HepG2 (cell line): ENCODE data around the gene CHL1. TPM values are rescaled to one million over a fixed set of nuclear protein-coding genes. Genes with fewer than 3 reads are reported as not detected.

Source experiments
- ATAC-seq: fragments of 200-7000 bp; cut with Tn5 transposase; 3 replicates; pipeline ENCODE4 v1.9.1; 2020; ENCODE audit warnings: mild to moderate bottlenecking, moderate library complexity
- BruUV-seq: library from RNA; stranded (reverse); fragments of 400-500 nt; replicated peaks from 2 replicates; lab custom pipeline; 2021; lab: Mats Ljungman, UMichigan
- CTCF ChIA-PET: fragments of 300-600 bp; formaldehyde crosslinking; extraction: SDS; loops from one replicate; lab custom pipeline; 2021; ENCODE audit warnings: low total read pairs, inconsistent platforms, low intra/inter-chr PET ratio; lab: Yijun Ruan, JAX
- POLR2A ChIA-PET: fragments of 350-600 bp; sonication (Branson Sonifier 250); formaldehyde crosslinking; loops from one replicate; lab custom pipeline; 2020; ENCODE audit warnings: antibody characterized with exemption, inconsistent platforms; lab: Yijun Ruan, JAX
- DNase-seq: peaks from one replicate; pipeline ENCODE4 v3.0.0-alpha.2; 2015; ENCODE audit warnings: low spot score
- FAIRE-seq: peaks from 3 replicates; lab custom pipeline; 2011; peaks lifted over from hg19 to GRCh38; lab: Jason Lieb, UNC
- H2AFZ ChIP-seq: one replicate; pipeline ENCODE4 v1.6.1; 2011; ENCODE audit warnings: low read length, inconsistent platforms
- H3K27ac ChIP-seq: fragments of 300-600 bp; 3 replicates; pipeline ENCODE4 v1.8.0; 2011; ENCODE audit warnings: mixed run types, mild to moderate bottlenecking, mixed read lengths, low read length, inconsistent platforms; ENCODE audit not compliant: insufficient read depth; ENCODE audit errors: extremely low read length
- H3K27me3 ChIP-seq, 2 experiments: fragments of 200-600 bp in 1 of 2; 2 replicates in 1 of 2; 3 replicates in 1 of 2; pipeline versions ENCODE4 v1.6.0 to v1.8.0; 2011; ENCODE audit warnings: low read length in 2 of 2, mild to moderate bottlenecking in 2 of 2, moderate library complexity in 2 of 2, inconsistent platforms in 1 of 2; ENCODE audit not compliant: insufficient read depth in 2 of 2, control insufficient read depth in 1 of 2
- H3K36me3 ChIP-seq, 2 experiments: fragments of 200-600 bp in 1 of 2; replicated peaks in 1 of 2; 2 replicates in 1 of 2; 3 replicates in 1 of 2; pipeline versions ENCODE4 v1.5.1 to v1.8.0; 2011; ENCODE audit warnings: low read length in 2 of 2, inconsistent platforms in 1 of 2; ENCODE audit not compliant: insufficient read depth in 2 of 2, control insufficient read depth in 1 of 2
- H3K4me1 ChIP-seq: 2 replicates; pipeline ENCODE4 v1.5.1; 2012; ENCODE audit warnings: low read length, inconsistent platforms; ENCODE audit not compliant: insufficient read depth
- H3K4me2 ChIP-seq: 2 replicates; pipeline ENCODE4 v1.6.0; 2011; ENCODE audit warnings: low read depth, low read length, inconsistent platforms
- H3K4me3 ChIP-seq, 3 experiments: fragments of 200-600 bp in 1 of 3; sonication (generic), shearing (Covaris generic) in 1 of 3; replicated peaks in 1 of 3; 2 replicates each; pipeline ENCODE4 v1.5.1; 2011 to 2016; ENCODE audit warnings: low read length in 3 of 3, inconsistent platforms in 2 of 3, low read depth in 2 of 3, mild to moderate bottlenecking in 2 of 3, control low read depth in 1 of 3, mixed read lengths in 1 of 3; ENCODE audit not compliant: insufficient read depth in 1 of 3
- H3K79me2 ChIP-seq: one replicate; pipeline ENCODE4 v1.6.1; 2011; ENCODE audit warnings: low read length, inconsistent platforms; ENCODE audit not compliant: insufficient read depth
- H3K9ac ChIP-seq: 2 replicates; pipeline ENCODE4 v1.6.0; 2011; ENCODE audit warnings: mild to moderate bottlenecking, low read depth, low read length, inconsistent platforms; ENCODE audit not compliant: insufficient read depth
- H3K9me3 ChIP-seq: 2 replicates; pipeline ENCODE4 v1.5.1; 2012; ENCODE audit warnings: mild to moderate bottlenecking, low read length
- H4K20me1 ChIP-seq: 2 replicates; pipeline ENCODE4 v1.6.0; 2011; ENCODE audit warnings: inconsistent platforms, mild to moderate bottlenecking, low read length, moderate library complexity; ENCODE audit not compliant: insufficient read depth
- AGO2 ChIP-seq: fragments of 200-400 bp; formaldehyde crosslinking; optimal IDR thresholded peaks from 2 replicates; pipeline ENCODE3; 2017; ENCODE audit warnings: mild to moderate bottlenecking, low read depth, low read length, moderate library complexity
- HNF1A ChIP-seq, 2 experiments: sonication (generic) in 1 of 2; formaldehyde crosslinking in 1 of 2; IDR thresholded peaks; 2 replicates each; pipeline versions ENCODE4 v1.4.0 to v1.6.1; 2016 to 2020; ENCODE audit warnings: borderline replicate concordance in 1 of 2, low read depth in 1 of 2, mild to moderate bottlenecking in 1 of 2, missing genetic modification reagents in 1 of 2
- HNF4G ChIP-seq, 2 experiments: sonication (generic) in 1 of 2; formaldehyde crosslinking in 1 of 2; IDR thresholded peaks; 2 replicates each; pipeline versions ENCODE4 v1.4.0 to v1.6.1; 2011 to 2020; ENCODE audit warnings: borderline replicate concordance in 2 of 2, low read depth in 2 of 2, mild to moderate bottlenecking in 2 of 2, low read length in 1 of 2, missing genetic modification reagents in 1 of 2, moderate library complexity in 1 of 2
- KDM5B ChIP-seq: sonication (generic); formaldehyde crosslinking; IDR thresholded peaks from 2 replicates; pipeline ENCODE4 v1.4.0; 2020; ENCODE audit warnings: missing genetic modification reagents, mild to moderate bottlenecking, borderline replicate concordance
- LBX2 ChIP-seq: sonication (generic); formaldehyde crosslinking; IDR thresholded peaks from 2 replicates; pipeline ENCODE4 v1.5.0; 2020; ENCODE audit warnings: missing genetic modification reagents, mild to moderate bottlenecking, borderline replicate concordance
- LRRFIP1 ChIP-seq: sonication (generic); formaldehyde crosslinking; conservative IDR thresholded peaks from 2 replicates; pipeline ENCODE4 v1.4.0; 2020; ENCODE audit warnings: missing genetic modification reagents
- SP4 ChIP-seq: sonication (generic); formaldehyde crosslinking; IDR thresholded peaks from 2 replicates; pipeline ENCODE4 v1.8.1; 2023; ENCODE audit warnings: mild to moderate bottlenecking, missing genetic modification reagents
- TFE3 ChIP-seq: IDR thresholded peaks from 2 replicates; pipeline ENCODE4 v1.6.1; 2016
- ZNF124 ChIP-seq: sonication (generic); formaldehyde crosslinking; IDR thresholded peaks from 2 replicates; pipeline ENCODE4 v1.4.0; 2020; ENCODE audit warnings: missing genetic modification reagents
- ZNF235 ChIP-seq: sonication (generic); formaldehyde crosslinking; IDR thresholded peaks from 2 replicates; pipeline ENCODE4 v1.8.1; 2023; ENCODE audit warnings: mild to moderate bottlenecking, missing genetic modification reagents, borderline replicate concordance
- ZNF34 ChIP-seq: sonication (generic); formaldehyde crosslinking; IDR thresholded peaks from 2 replicates; pipeline ENCODE4 v1.4.0; 2020; ENCODE audit warnings: mild to moderate bottlenecking, missing genetic modification reagents, borderline replicate concordance
- ZNF569 ChIP-seq: sonication (generic); formaldehyde crosslinking; IDR thresholded peaks from 2 replicates; pipeline ENCODE4 v1.5.0; 2020; ENCODE audit warnings: mild to moderate bottlenecking, missing genetic modification reagents, moderate library complexity, borderline replicate concordance
- WGBS: methylation state at CpG from one replicate; pipeline ENCODE4 v1.1.6; 2017; ENCODE audit warnings: low lambda C conversion rate; 5-methylcytosine and 5-hydroxymethylcytosine counted together
- in situ Hi-C: cut with HindIII; loops from 2 replicates; pipeline ENCODE4 v1.10.0; 2017; ENCODE audit warnings: low pct_unique_long_range_greater_than_20kb; ENCODE audit not compliant: extremely low pct_ligation_motif_present
- intact Hi-C: fragments of 100-400 bp; cut with micrococcal nuclease; formaldehyde crosslinking; loops from one replicate; pipeline ENCODE4 v1.10.0; 2022; ENCODE audit not compliant: unreplicated experiment
- polyA plus RNA-seq, 8 experiments: library from polyadenylated mRNA; depleted of rRNA in 3 of 8; stranded (reverse) in 7 of 8; unstranded in 1 of 8; fragments of >200 nt; fragmentation: Illumina TruSeq in 4 of 8; extraction: Trizol in 4 of 8; gene quantifications; 2 replicates each; pipeline versions ENCODE4 v1.2.1 to v1.2.3, GENCODE V29; 2011 to 2016; ENCODE audit warnings: low read depth in 4 of 8, missing spikeins in 1 of 8, mixed read lengths in 1 of 8; ENCODE audit not compliant: insufficient read depth in 1 of 8
- total RNA-seq, 5 experiments: library from RNA; depleted of rRNA; stranded (reverse); fragments of >200 nt; fragmentation: Illumina TruSeq; extraction: Trizol; gene quantifications; 2 replicates each; pipeline ENCODE4 v1.2.3, GENCODE V29; 2016; ENCODE audit warnings: low read depth in 1 of 5

CHL1 gene
- total and polyA plus RNA-seq, 2 of the 13 experiments (the other 11 are each of a cell fraction or from before 2014, with no cell fraction given): not detected

GRCh38 chr3:418239-418929, 221.8 kb downstream of the CHL1 start:
- CTCF ChIA-PET: no interaction called here
- Histone ChIP-seq H3K4me1 (no peaks in the 10 kb centered on the region), H3K4me2 (no peak overlapping the region), H3K9me3 (peaks cover 26% of the 10 kb centered on the region; the same call in 1 of the 2 replicates), H3K27ac (no peak overlapping the region), H2AFZ (no peak overlapping the region), H3K79me2 (no peaks in the 10 kb centered on the region), H4K20me1 (no peaks in the 10 kb centered on the region), H3K27me3 (no peaks in the 10 kb centered on the region), H3K9ac (no peak overlapping the region), H3K4me3 (no peak overlapping the region), H3K36me3 (no peaks in the 10 kb centered on the region)
- FAIRE-seq: no peak
- ATAC-seq: no peak
- no peak for DNase-seq
- WGBS: 18% methylated on average over 7 of the region's 7 CpGs
- intact Hi-C loops: no loop called here
- POLR2A ChIA-PET: no interaction called here
- in situ Hi-C loops: no loop called here
- no TSS peak for BruUV-seq
- TF ChIP-seq TFE3: no peak
- no peak for TF ChIP-seq ZNF124 (CRISPR knock-in tag)
- TF ChIP-seq LBX2 (CRISPR knock-in tag): no peak
- TF ChIP-seq HNF1A (IDR thresholded peaks at IDR 0.05; ENCODE audit: low read depth): no peak
- TF ChIP-seq HNF1A (CRISPR knock-in tag; IDR thresholded peaks at IDR 0.05; ENCODE audit: borderline replicate concordance): no peak
- TF ChIP-seq HNF4G (IDR thresholded peaks at IDR 0.05; ENCODE audit: borderline replicate concordance, low read depth, low read length): no peak
- no peak for TF ChIP-seq HNF4G (CRISPR knock-in tag; IDR thresholded peaks at IDR 0.05; ENCODE audit: borderline replicate concordance, low read depth)
- no peak for TF ChIP-seq LRRFIP1 (CRISPR knock-in tag)
- TF ChIP-seq KDM5B (CRISPR knock-in tag): no peak
- TF ChIP-seq ZNF569 (CRISPR knock-in tag): no peak
- no peak for TF ChIP-seq ZNF235 (CRISPR knock-in tag)
- no peak for TF ChIP-seq ZNF34 (CRISPR knock-in tag)
- no peak for TF ChIP-seq AGO2
- no peak for TF ChIP-seq SP4 (CRISPR knock-in tag)
